SK-N-SH (cell line): Measurements from ENCODE around the gene RNU6-9. TPM values are rescaled to one million over a fixed set of nuclear protein-coding genes. Genes with fewer than 3 reads are reported as not detected.
"Not testable (repeated sequence)": the region's sequence is repeated elsewhere in the genome, so short reads cannot be mapped to it uniquely, and the experiment has no call there.

Experiments
- CTCF ChIA-PET: fragments of 300-600, 350-600 bp; formaldehyde crosslinking; extraction: SDS; loops from one replicate; lab custom pipeline; 2021; lab: Yijun Ruan, JAX
- POLR2A ChIA-PET: fragments of 350-600 bp; sonication (Branson Sonifier 250); formaldehyde crosslinking; extraction: SDS; loops from one replicate; lab custom pipeline; 2020; ENCODE audit warnings: antibody characterized with exemption, inconsistent platforms; lab: Yijun Ruan, JAX
- DNase-seq: peaks from one replicate; pipeline ENCODE4 v3.0.0; 2012
- H2AFZ ChIP-seq: fragments of 200-600 bp; sonication (generic); 2 replicates; pipeline ENCODE4 v1.8.1; 2016; ENCODE audit warnings: antibody characterized with exemption, mild to moderate bottlenecking, low read depth
- H3F3A ChIP-seq: fragments of 200-600 bp; sonication (generic); replicated peaks from 2 replicates; pipeline ENCODE3; 2016; ENCODE audit warnings: antibody characterized with exemption, mild to moderate bottlenecking; ENCODE audit not compliant: insufficient read depth
- H3K27ac ChIP-seq, 2 experiments: fragments of 200-500 bp in 1 of 2; fragments of 200-600 bp in 1 of 2; sonication (Bioruptor generic) in 1 of 2; sonication (generic), shearing (Covaris generic) in 1 of 2; 2 replicates each; pipeline versions ENCODE4 v1.5.1 to v1.6.1; 2014 to 2016; ENCODE audit warnings: low read depth in 2 of 2, inconsistent platforms in 1 of 2, low read length in 1 of 2, mild to moderate bottlenecking in 1 of 2, mixed read lengths in 1 of 2
- H3K27me3 ChIP-seq: fragments of 200-600 bp; sonication (generic), shearing (Covaris generic); 2 replicates; pipeline ENCODE4 v1.6.1; 2016; ENCODE audit warnings: mixed run types; ENCODE audit not compliant: insufficient read depth
- H3K36me3 ChIP-seq, 2 experiments: fragments of 200-500 bp in 1 of 2; fragments of 200-600 bp in 1 of 2; sonication (Bioruptor generic) in 1 of 2; sonication (generic) in 1 of 2; replicated peaks in 1 of 2; 2 replicates each; pipeline versions ENCODE3 to v1.5.1; 2014 to 2016; ENCODE audit warnings: low read length in 1 of 2, mild to moderate bottlenecking in 1 of 2; ENCODE audit not compliant: insufficient read depth in 2 of 2, control insufficient read depth in 1 of 2
- H3K4me1 ChIP-seq, 2 experiments: fragments of 200-500 bp in 1 of 2; fragments of 200-600 bp in 1 of 2; sonication (Bioruptor generic) in 1 of 2; sonication (generic), shearing (Covaris generic) in 1 of 2; 2 replicates each; pipeline versions ENCODE4 v1.5.1 to v1.6.1; 2014 to 2016; ENCODE audit warnings: low read depth in 1 of 2, low read length in 1 of 2, mixed run types in 1 of 2; ENCODE audit not compliant: insufficient read depth in 2 of 2, control insufficient read depth in 1 of 2
- H3K4me2 ChIP-seq: fragments of 200-600 bp; sonication (generic), shearing (Covaris generic); 2 replicates; pipeline ENCODE4 v1.6.1; 2017; ENCODE audit warnings: mixed run types
- H3K4me3 ChIP-seq, 2 experiments: fragments of 200-500 bp in 1 of 2; fragments of 200-600 bp in 1 of 2; sonication (Bioruptor generic) in 1 of 2; sonication (generic), shearing (Covaris generic) in 1 of 2; 2 replicates each; pipeline versions ENCODE4 v1.5.1 to v1.8.1; 2014 to 2016; ENCODE audit warnings: low read depth in 2 of 2, inconsistent platforms in 1 of 2, low read length in 1 of 2, mild to moderate bottlenecking in 1 of 2, mixed read lengths in 1 of 2, moderate library complexity in 1 of 2
- H3K79me2 ChIP-seq: fragments of 200-600 bp; sonication (generic); 2 replicates; pipeline ENCODE4 v1.8.1; 2017; ENCODE audit warnings: mild to moderate bottlenecking; ENCODE audit not compliant: insufficient read depth
- H3K9ac ChIP-seq: fragments of 200-600 bp; sonication (generic); 2 replicates; pipeline ENCODE4 v1.6.1; 2017; ENCODE audit warnings: mixed run types
- H3K9me2 ChIP-seq: fragments of 200-600 bp; sonication (generic); 2 replicates; pipeline ENCODE4 v1.6.1; 2017; ENCODE audit warnings: mixed run types
- H3K9me3 ChIP-seq: fragments of 200-600 bp; sonication (generic); 2 replicates; pipeline ENCODE4 v1.6.1; 2017; ENCODE audit warnings: mixed run types, mild to moderate bottlenecking, moderate library complexity
- H4K20me1 ChIP-seq: fragments of 200-600 bp; sonication (generic); 2 replicates; pipeline ENCODE4 v1.6.1; 2017; ENCODE audit warnings: mild to moderate bottlenecking, mixed run types; ENCODE audit not compliant: insufficient read depth
- CHD2 ChIP-seq: fragments of 150-350 bp; IDR thresholded peaks from 2 replicates; pipeline ENCODE4 v1.6.1; 2018; ENCODE audit warnings: low read length; ENCODE audit not compliant: partially characterized antibody
- ELF1 ChIP-seq: IDR thresholded peaks from 2 replicates; pipeline ENCODE4 v1.4.0; 2012
- EP300 ChIP-seq, 2 experiments: IDR thresholded peaks; 2 replicates each; pipeline versions ENCODE4 v1.4.0 to v1.6.1; 2012; ENCODE audit warnings: borderline replicate concordance in 1 of 2, low read depth in 1 of 2, low read length in 1 of 2
- EZH2phosphoT487 ChIP-seq: fragments of 200-600 bp; sonication (generic); IDR thresholded peaks from 2 replicates; pipeline ENCODE4 v1.6.1; 2017; ENCODE audit warnings: low read depth, mixed run types, mild to moderate bottlenecking, antibody characterized with exemption, moderate library complexity, borderline replicate concordance
- GABPA ChIP-seq: IDR thresholded peaks from 2 replicates; pipeline ENCODE4 v1.4.0; 2012; ENCODE audit warnings: low read depth, mild to moderate bottlenecking
- GATA2 ChIP-seq: sonication (generic); formaldehyde crosslinking; IDR thresholded peaks from 2 replicates; pipeline ENCODE4 v1.5.0; 2020; ENCODE audit warnings: mild to moderate bottlenecking, missing genetic modification reagents
- JUND ChIP-seq: IDR thresholded peaks from 2 replicates; pipeline ENCODE4 v1.4.0; 2012
- MEF2A ChIP-seq: IDR thresholded peaks from 2 replicates; pipeline ENCODE4 v1.4.0; 2012; ENCODE audit warnings: low read depth, borderline replicate concordance
- NFIC ChIP-seq: IDR thresholded peaks from 2 replicates; pipeline ENCODE4 v1.4.0; 2012; ENCODE audit warnings: borderline replicate concordance
- SIN3A ChIP-seq: IDR thresholded peaks from 2 replicates; pipeline ENCODE4 v1.6.1; 2012; ENCODE audit warnings: low read depth, mild to moderate bottlenecking, low read length, moderate library complexity, borderline replicate concordance
- TAF1 ChIP-seq: IDR thresholded peaks from 2 replicates; pipeline ENCODE4 v1.6.1; 2012; ENCODE audit warnings: low read depth, mild to moderate bottlenecking, low read length, moderate library complexity, borderline replicate concordance
- TCF12 ChIP-seq: IDR thresholded peaks from 2 replicates; pipeline ENCODE4 v1.4.0; 2012
- TEAD4 ChIP-seq: IDR thresholded peaks from 2 replicates; pipeline ENCODE4 v1.4.0; 2012; ENCODE audit warnings: mild to moderate bottlenecking, borderline replicate concordance; ENCODE audit not compliant: insufficient read depth
- USF2 ChIP-seq: fragments of 150-350 bp; IDR thresholded peaks from 2 replicates; pipeline ENCODE4 v1.6.1; 2017; ENCODE audit warnings: antibody characterized with exemption, low read length, low read depth, borderline replicate concordance
- whole genome bisulfite sequencing: methylation state at CpG from one replicate; pipeline ENCODE4 v1.1.6; 2017; ENCODE audit warnings: low lambda C conversion rate; 5-methylcytosine and 5-hydroxymethylcytosine counted together
- polyA plus RNA-seq, 3 experiments: library from polyadenylated mRNA; depleted of rRNA; stranded (reverse); fragments of >200 nt; gene quantifications; 2 replicates each; pipeline ENCODE4 v1.2.3, GENCODE V29; 2012

RNU6-9 gene
- polyA plus RNA-seq, 1 of the 3 experiments (the other 2 are of a cell fraction) = not detected

GRCh38 chr19:848386-848921, 44.8 kb upstream of the RNU6-9 start:
- H3K9me2 ChIP-seq = no peaks in the 10 kb centered on the region
- H3K9ac ChIP-seq = no peak overlapping the region
- no peaks in the 10 kb centered on the region for H4K20me1 ChIP-seq
- H3K36me3 ChIP-seq = no peaks in the 10 kb centered on the region
- no peak for TF ChIP-seq SIN3A
- TF ChIP-seq CHD2 = no peak
- TF ChIP-seq EZH2phosphoT487 = no peak
- no peak for TF ChIP-seq EP300 (IDR thresholded peaks at IDR 0.05; ENCODE audit: borderline replicate concordance in 1 of 2, low read depth in 1 of 2, low read length in 1 of 2)
- TF ChIP-seq TEAD4 = no peak
- no peak for TF ChIP-seq JUND
- no peak for TF ChIP-seq NFIC
- TF ChIP-seq USF2 = no peak
- CTCF ChIA-PET = interaction anchor here (0.9 to 1.5 kb wide), 4 partner anchors 8 to 134 kb away, joined by 3 to 5 read pairs (median 4); partner anchors contain the start of gene CFD
- H3F3A ChIP-seq = peaks cover 18% of the 10 kb centered on the region
- no peak overlapping the region for H3K27ac ChIP-seq
- H3K27me3 ChIP-seq = peaks cover 74% of the 10 kb centered on the region
- POLR2A ChIA-PET = no interaction called here
- DNase-seq = no peak
- no peaks in the 10 kb centered on the region for H3K79me2 ChIP-seq
- H3K4me2 ChIP-seq = no peak overlapping the region
- H3K4me3 ChIP-seq = no peak overlapping the region
- H2AFZ ChIP-seq = no peak overlapping the region
- peaks cover 0 to 8% of the 10 kb centered on the region in 2 experiments; a peak in 1 of 4 replicates for H3K4me1 ChIP-seq
- WGBS = 14% methylated on average over 7 of the region's 12 CpGs
- no peaks in the 10 kb centered on the region for H3K9me3 ChIP-seq

GRCh38 chr19:849195-849594, 44.1 kb upstream of the RNU6-9 start:
- H2AFZ ChIP-seq, H4K20me1 ChIP-seq, H3K79me2 ChIP-seq, H3K4me1 ChIP-seq, DNase-seq, H3K9ac ChIP-seq, H3K4me2 ChIP-seq, H3K4me3 ChIP-seq, POLR2A ChIA-PET, H3K9me3 ChIP-seq, H3K27ac ChIP-seq, H3K9me2 ChIP-seq, H3K36me3 ChIP-seq: not testable (repeated sequence)
- Histone ChIP-seq H3K27me3 (peaks cover 72% of the 10 kb centered on the region), H3F3A (peaks cover 18% of the 10 kb centered on the region)
- 56% methylated on average over 8 of the region's 8 CpGs for WGBS
- CTCF ChIA-PET = interaction anchor here (0.9 to 1.9 kb wide), 4 partner anchors 10 to 133 kb away, joined by 3 to 8 read pairs (median 4); partner anchors contain the start of gene CFD

- ChIA-PET CTCF (interaction anchor here (0.9 to 1.9 kb wide), 8 partner anchors 10 to 71 kb away, joined by 3 to 8 read pairs (median 4); partner anchors contain the start of gene CFD), POLR2A (interaction anchor here (0.9 kb wide), 1 partner anchor 54 kb away, joined by 3 read pairs; no protein-coding TSS in a partner anchor)
- peak; percentile 80 for DNase-seq
- H4K20me1 ChIP-seq = no peaks in the 10 kb centered on the region
- peak overlapping the region; percentile 44; the same call in 1 of the 2 replicates for H3K4me2 ChIP-seq
- H3K9me3 ChIP-seq = no peaks in the 10 kb centered on the region
- 13% methylated on average over 18 of the region's 28 CpGs for WGBS
- no peak overlapping the region for H3K4me3 ChIP-seq
- H2AFZ ChIP-seq = no peak overlapping the region
- no peak overlapping the region for H3K9ac ChIP-seq
- no peaks in the 10 kb centered on the region for H3K36me3 ChIP-seq
- H3K27me3 ChIP-seq = peaks cover 71% of the 10 kb centered on the region
- no peaks in the 10 kb centered on the region for H3K79me2 ChIP-seq
- H3F3A ChIP-seq = peaks cover 13% of the 10 kb centered on the region
- H3K4me1 ChIP-seq = peaks cover 0 to 8% of the 10 kb centered on the region in 2 experiments; a peak in 1 of 4 replicates
- no peak for TF ChIP-seq CHD2
- TF ChIP-seq TCF12 = peak; percentile 19; the same call in 1 of the 2 replicates
- no peak for TF ChIP-seq TAF1
- no peak for TF ChIP-seq GABPA
- TF ChIP-seq SIN3A = no peak
- TF ChIP-seq MEF2A = no peak
- no peak for TF ChIP-seq GATA2 (CRISPR knock-in tag)
- no peak for TF ChIP-seq ELF1
- TF ChIP-seq TEAD4 = no peak
- 0 out of 4 replicates have a peak, but pooled peaks of 1 of the 2 experiments have one; percentile 14 for TF ChIP-seq EP300 (IDR thresholded peaks at IDR 0.05; ENCODE audit: borderline replicate concordance in 1 of 2, low read depth in 1 of 2, low read length in 1 of 2)
- no peak overlapping the region for H3K27ac ChIP-seq
- no peaks in the 10 kb centered on the region for H3K9me2 ChIP-seq
These were observed 42.9 kb upstream of the RNU6-9 start for GRCh38 chr19:850221-850978.
